H1 (cell line): ENCODE data around the gene SCNM1. TPM values are rescaled to one million over a fixed set of nuclear protein-coding genes. Genes with fewer than 3 reads are reported as not detected.
A peak's percentile ranks its signal among the peaks of the same experiment; 100 is the strongest.

Experiments
- CTCF ChIA-PET: fragments of 300-600 bp; sonication (Branson Sonifier 250); formaldehyde crosslinking; loops from one replicate; lab custom pipeline; 2021; ENCODE audit not compliant: partially characterized antibody; lab: Charles Lee
- POLR2A ChIA-PET: fragments of 300-600 bp; sonication (Branson Sonifier 250); formaldehyde crosslinking; loops from one replicate; lab custom pipeline; 2021; ENCODE audit warnings: inconsistent platforms; ENCODE audit not compliant: partially characterized antibody; lab: Charles Lee
- DNase-seq, 2 experiments: peaks; one replicate each; pipeline versions ENCODE4 v3.0.0 to v3.0.0-alpha.2; 2010 to 2022; ENCODE audit warnings: low spot score in 2 of 2, low read depth in 1 of 2, mixed read lengths in 1 of 2
- FAIRE-seq: peaks from 2 replicates; lab custom pipeline; 2011; peaks lifted over from hg19 to GRCh38; lab: Jason Lieb, UNC
- H2AFZ ChIP-seq: 2 replicates; pipeline ENCODE4 v1.8.1; 2012; ENCODE audit warnings: low read length, inconsistent platforms
- H2AK5ac ChIP-seq: 2 replicates; pipeline ENCODE4 v1.6.1; 2013; ENCODE audit warnings: low read depth, low read length
- H2BK120ac ChIP-seq: replicated peaks from 2 replicates; pipeline ENCODE3; 2013; ENCODE audit warnings: low read depth, low read length, inconsistent platforms
- H2BK12ac ChIP-seq: 2 replicates; pipeline ENCODE4 v1.6.1; 2013; ENCODE audit warnings: low read depth, low read length
- H2BK15ac ChIP-seq: 2 replicates; pipeline ENCODE4 v1.6.1; 2013; ENCODE audit warnings: low read length
- H2BK20ac ChIP-seq: 2 replicates; pipeline ENCODE4 v1.6.1; 2013; ENCODE audit warnings: low read length
- H2BK5ac ChIP-seq: 2 replicates; pipeline ENCODE4 v1.6.1; 2013; ENCODE audit warnings: low read depth, low read length
- H3K14ac ChIP-seq: 2 replicates; pipeline ENCODE4 v1.6.1; 2013; ENCODE audit warnings: inconsistent platforms; ENCODE audit not compliant: insufficient read length
- H3K18ac ChIP-seq: 2 replicates; pipeline ENCODE4 v1.6.1; 2013; ENCODE audit warnings: low read length; ENCODE audit errors: extremely low read depth
- H3K23ac ChIP-seq: 2 replicates; pipeline ENCODE4 v1.6.1; 2013; ENCODE audit warnings: inconsistent platforms; ENCODE audit not compliant: insufficient read length
- H3K23me2 ChIP-seq: 2 replicates; pipeline ENCODE4 v1.6.1; 2013; ENCODE audit warnings: low read depth, low read length
- H3K27ac ChIP-seq: 2 replicates; pipeline ENCODE4 v1.6.1; 2011; ENCODE audit warnings: low read depth, low read length, inconsistent platforms
- H3K27me3 ChIP-seq, 4 experiments: replicated peaks in 1 of 4; 1 replicate in 1 of 4; 2 replicates in 3 of 4; pipeline versions ENCODE4 v1.6.1 to v1.8.1; 2011 to 2013; ENCODE audit warnings: low read length in 3 of 4, mild to moderate bottlenecking in 3 of 4, inconsistent platforms in 2 of 4, mixed read lengths in 2 of 4, moderate library complexity in 1 of 4; ENCODE audit not compliant: control insufficient read depth in 3 of 4, insufficient read depth in 3 of 4; ENCODE audit errors: extremely low read depth in 1 of 4
- H3K36me3 ChIP-seq, 4 experiments: 2 replicates each; pipeline versions ENCODE4 v1.6.1 to v1.8.1; 2011 to 2013; ENCODE audit warnings: mild to moderate bottlenecking in 4 of 4, low read length in 3 of 4, moderate library complexity in 2 of 4, control low read depth in 1 of 4, inconsistent platforms in 1 of 4; ENCODE audit not compliant: insufficient read depth in 4 of 4, control insufficient read depth in 2 of 4
- H3K4ac ChIP-seq: replicated peaks from 2 replicates; pipeline ENCODE3; 2013; ENCODE audit warnings: low read length, low read depth, mixed read lengths, inconsistent platforms; ENCODE audit not compliant: insufficient read length
- H3K4me1 ChIP-seq, 4 experiments: replicated peaks in 1 of 4; 1 replicate in 1 of 4; 2 replicates in 3 of 4; pipeline versions ENCODE4 v1.6.1 to v1.8.1; 2011 to 2013; ENCODE audit warnings: low read length in 3 of 4, inconsistent platforms in 2 of 4, mixed read lengths in 1 of 4; ENCODE audit not compliant: insufficient read depth in 4 of 4, control insufficient read depth in 3 of 4
- H3K4me2 ChIP-seq, 2 experiments: 2 replicates each; pipeline versions ENCODE4 v1.6.1 to v1.8.1; 2011 to 2013; ENCODE audit warnings: low read depth in 2 of 2, low read length in 2 of 2, control low read depth in 1 of 2, inconsistent platforms in 1 of 2, mild to moderate bottlenecking in 1 of 2; ENCODE audit not compliant: insufficient read depth in 1 of 2
- H3K4me3 ChIP-seq, 4 experiments: fragments of 200-600, 300-600 bp in 1 of 4; sonication (generic), shearing (Covaris generic), sonication (Bioruptor Twin) in 1 of 4; 2 replicates each; pipeline versions ENCODE4 v1.5.1 to v1.8.1; 2011 to 2016; ENCODE audit warnings: low read length in 4 of 4, low read depth in 3 of 4, control low read depth in 2 of 4, inconsistent platforms in 2 of 4, mild to moderate bottlenecking in 2 of 4, mixed read lengths in 1 of 4, moderate library complexity in 1 of 4; ENCODE audit not compliant: insufficient read depth in 2 of 4; ENCODE audit errors: extremely low read depth in 1 of 4
- H3K56ac ChIP-seq: replicated peaks from 2 replicates; pipeline ENCODE3; 2013; ENCODE audit warnings: low read depth, mild to moderate bottlenecking, mixed read lengths, low read length, inconsistent platforms; ENCODE audit not compliant: insufficient read length
- H3K79me1 ChIP-seq: 2 replicates; pipeline ENCODE4 v1.6.1; 2013; ENCODE audit warnings: low read depth, low read length, control low read depth
- H3K79me2 ChIP-seq, 2 experiments: 2 replicates each; pipeline versions ENCODE4 v1.6.1 to v1.8.1; 2012 to 2013; ENCODE audit warnings: low read length in 2 of 2, mild to moderate bottlenecking in 2 of 2, inconsistent platforms in 1 of 2; ENCODE audit not compliant: insufficient read depth in 2 of 2, control insufficient read depth in 1 of 2
- H3K9ac ChIP-seq, 4 experiments: replicated peaks in 1 of 4; 1 replicate in 1 of 4; 2 replicates in 3 of 4; pipeline versions ENCODE4 v1.6.1 to v1.8.1; 2011 to 2013; ENCODE audit warnings: low read depth in 3 of 4, low read length in 3 of 4, control low read depth in 2 of 4, mild to moderate bottlenecking in 2 of 4, moderate library complexity in 2 of 4, inconsistent platforms in 1 of 4; ENCODE audit errors: extremely low read depth in 1 of 4
- H3K9me3 ChIP-seq, 2 experiments: 2 replicates each; pipeline versions ENCODE4 v1.6.1 to v1.8.1; 2012 to 2013; ENCODE audit warnings: mild to moderate bottlenecking in 2 of 2, moderate library complexity in 2 of 2, control low read depth in 1 of 2, inconsistent platforms in 1 of 2, low read depth in 1 of 2, low read length in 1 of 2, mixed read lengths in 1 of 2; ENCODE audit not compliant: insufficient read depth in 2 of 2
- H4K20me1 ChIP-seq, 2 experiments: replicated peaks in 1 of 2; 2 replicates each; pipeline versions ENCODE3 to v1.8.1; 2011 to 2013; ENCODE audit warnings: inconsistent platforms in 2 of 2, low read length in 2 of 2, mild to moderate bottlenecking in 1 of 2; ENCODE audit not compliant: insufficient read depth in 2 of 2, control insufficient read depth in 1 of 2
- H4K5ac ChIP-seq: 2 replicates; pipeline ENCODE4 v1.6.1; 2013; ENCODE audit warnings: low read length, low read depth, mixed read lengths, inconsistent platforms; ENCODE audit not compliant: insufficient read length
- H4K8ac ChIP-seq: 2 replicates; pipeline ENCODE4 v1.8.0; 2013; ENCODE audit warnings: mild to moderate bottlenecking, moderate library complexity, low read length, inconsistent platforms; ENCODE audit not compliant: insufficient read depth; ENCODE audit errors: extremely low read depth
- H4K91ac ChIP-seq: replicated peaks from 2 replicates; pipeline ENCODE3; 2013; ENCODE audit warnings: low read length, mixed read lengths, inconsistent platforms; ENCODE audit not compliant: insufficient read length
- BCL11A ChIP-seq, 2 experiments: IDR thresholded peaks; one replicate each; pipeline ENCODE4 v1.6.1; 2011; ENCODE audit warnings: low read depth in 2 of 2, low read length in 2 of 2, mild to moderate bottlenecking in 2 of 2
- CREB1 ChIP-seq: IDR thresholded peaks from 2 replicates; pipeline ENCODE4 v1.6.1; 2012; ENCODE audit warnings: inconsistent platforms
- EP300 ChIP-seq, 2 experiments: IDR thresholded peaks; 1 replicate in 1 of 2; 2 replicates in 1 of 2; pipeline ENCODE4 v1.6.1; 2011 to 2012; ENCODE audit warnings: low read depth in 2 of 2, low read length in 2 of 2, mild to moderate bottlenecking in 2 of 2, borderline replicate concordance in 1 of 2, inconsistent platforms in 1 of 2, moderate library complexity in 1 of 2
- KDM5A ChIP-seq: fragments of 200-600 bp; IDR thresholded peaks from 2 replicates; pipeline ENCODE4 v1.7.1; 2012; ENCODE audit warnings: mild to moderate bottlenecking, low read length, inconsistent platforms, mixed read lengths
- MAFK ChIP-seq: IDR thresholded peaks from 2 replicates; pipeline ENCODE4 v1.6.1; 2012; ENCODE audit warnings: low read depth, mild to moderate bottlenecking, improper control_type of control experiment, low read length
- NRF1 ChIP-seq: IDR thresholded peaks from 2 replicates; pipeline ENCODE4 v1.6.1; 2011; ENCODE audit warnings: mild to moderate bottlenecking, low read depth, low read length, improper control_type of control experiment
- POLR2AphosphoS5 ChIP-seq: IDR thresholded peaks from 2 replicates; pipeline ENCODE4 v1.6.1; 2011; ENCODE audit warnings: low read depth, low read length
- POU5F1 ChIP-seq: IDR thresholded peaks from 2 replicates; pipeline ENCODE4 v1.6.1; 2011; ENCODE audit warnings: low read depth, mild to moderate bottlenecking, low read length, moderate library complexity
- RBBP5 ChIP-seq: IDR thresholded peaks from 2 replicates; pipeline ENCODE4 v1.7.1; 2012; ENCODE audit warnings: low read depth, mild to moderate bottlenecking, inconsistent platforms, low read length, moderate library complexity, borderline replicate concordance
- SP2 ChIP-seq: IDR thresholded peaks from 2 replicates; pipeline ENCODE4 v1.6.1; 2012; ENCODE audit warnings: mild to moderate bottlenecking, low read length, inconsistent platforms
- SRF ChIP-seq: IDR thresholded peaks from 2 replicates; pipeline ENCODE4 v1.6.1; 2011; ENCODE audit warnings: mild to moderate bottlenecking, low read depth, low read length, moderate library complexity
- SUZ12 ChIP-seq: fragments of 200-600 bp; sonication (generic); IDR thresholded peaks from 2 replicates; pipeline ENCODE4 v1.6.1; 2012; ENCODE audit warnings: mild to moderate bottlenecking, inconsistent platforms, low read length, moderate library complexity, mixed read lengths
- WGBS, 2 experiments: shearing (Covaris generic) in 1 of 2; methylation state at CpG; one replicate each; pipeline versions ENCODE4 v1.1.6 to v1.1.7; 2013 to 2015; ENCODE audit warnings: low lambda C conversion rate in 2 of 2, mixed read lengths in 2 of 2, inconsistent platforms in 1 of 2, low coverage in 1 of 2, missing lambda C conversion rate in 1 of 2; ENCODE audit not compliant: insufficient replicate concordance in 2 of 2, insufficient coverage in 1 of 2, insufficient read length in 1 of 2; ENCODE audit errors: extremely low coverage in 1 of 2, missing lambda C conversion rate in 1 of 2; 5-methylcytosine and 5-hydroxymethylcytosine counted together
- polyA plus RNA-seq, 7 experiments: library from polyadenylated mRNA; depleted of rRNA in 3 of 7; stranded (reverse) in 5 of 7; unstranded in 2 of 7; fragments of >200 nt in 5 of 7; fragments of 200-250 nt in 2 of 7; gene quantifications; 1 replicate in 5 of 7; 2 replicates in 1 of 7; 4 replicates in 1 of 7; pipeline versions ENCODE4 v1.2.1 to v1.2.3, GENCODE V29; 2011 to 2013; ENCODE audit warnings: missing spikeins in 2 of 7, mixed read lengths in 2 of 7
- total RNA-seq: library from RNA; stranded (reverse); fragmentation: NEBNext Ultra II Directional; extraction: Animal tissue kit (Norgen Biotek cat#: 25700); gene quantifications from 2 replicates; pipeline ENCODE4 v1.2.1, GENCODE V29; 2021
- TF ChIP-seq, protein P1 (sequence below): IDR thresholded peaks from 2 replicates; pipeline ENCODE4 v1.6.1; 2012; ENCODE audit warnings: inconsistent platforms

Gene SCNM1
- total and polyA plus RNA-seq, 2 of the 8 experiments (the other 6 are each of a cell fraction or from before 2014, with no cell fraction given) = 13.6 to 46.2 TPM

DNA sequence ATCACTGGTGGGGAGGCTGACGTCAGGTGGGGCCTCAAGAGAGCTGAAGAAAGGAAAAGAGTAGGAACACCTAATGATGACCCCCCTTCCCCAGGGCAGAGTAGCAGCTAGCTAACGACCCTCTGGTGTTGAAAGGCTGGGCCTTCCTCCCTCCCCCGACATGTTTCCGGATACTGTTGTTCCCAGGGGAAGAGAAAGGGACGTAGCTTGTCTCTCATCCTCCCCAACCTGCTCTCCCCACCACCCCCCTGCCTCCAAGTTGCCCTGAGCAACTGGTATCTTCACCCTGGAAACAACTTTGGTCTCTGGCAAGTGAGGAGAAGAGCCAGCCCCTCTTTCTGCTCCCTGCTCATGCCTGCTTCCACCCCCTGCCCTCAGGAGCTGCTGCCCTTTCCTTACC, 22.0 kb upstream of the SCNM1 start:
- Histone ChIP-seq H3K23me2 (peaks cover 16% of the 10 kb centered on the region), H2AFZ (no peak overlapping the region), H3K36me3 (peaks cover 0 to 4% (median 0%) of the 10 kb centered on the region in 4 experiments; a peak in 3 of 8 replicates), H3K4me3 (peak overlapping the region in 1 of 4 experiments; percentile 85; a peak in 1 of 8 replicates), H4K91ac (no peak overlapping the region), H2BK5ac (peak overlapping the region; percentile 47; the same call in 1 of the 2 replicates), H3K4me1 (peaks cover 15 to 31% (median 21%) of the 10 kb centered on the region in 4 experiments), H3K4me2 (peak overlapping the region; percentile 98 to 100), H3K18ac (peak overlapping the region; percentile 17; the same call in 1 of the 2 replicates), H3K4ac (no peak overlapping the region), H3K79me1 (peaks cover 5% of the 10 kb centered on the region; the same call in 1 of the 2 replicates), H3K56ac (no peak overlapping the region), H2BK12ac (peak overlapping the region; percentile 51; the same call in 1 of the 2 replicates), H3K14ac (no peak overlapping the region), H4K5ac (no peak overlapping the region), H3K79me2 (no peaks in the 10 kb centered on the region), H2AK5ac (no peak overlapping the region), H3K23ac (no peak overlapping the region), H4K20me1 (no peaks in the 10 kb centered on the region), H2BK15ac (0 out of 2 replicates have a peak overlapping the region, but pooled peaks have one; percentile 25), H3K27ac (no peak overlapping the region), H3K9ac (0 out of 7 replicates have a peak overlapping the region, but pooled peaks of 1 of the 4 experiments have one; percentile 42), H3K27me3 (peaks cover 0 to 17% (median 8%) of the 10 kb centered on the region in 4 experiments; a peak in 5 of 7 replicates), H2BK20ac (peak overlapping the region; percentile 23; the same call in 1 of the 2 replicates), H4K8ac (no peak overlapping the region), H3K9me3 (no peaks in the 10 kb centered on the region), H2BK120ac (no peak overlapping the region)
- FAIRE-seq (no peak), DNase-seq (no peak)
- WGBS, 2 experiments = 35% methylated on average over 5 of the region's 5 CpGs; no CpG with 5 or more reads in 1 of the 2 experiments
- CTCF ChIA-PET = interaction anchor here (1.0 to 4.7 kb wide), 6 partner anchors 11 to 78 kb away, joined by 3 to 54 read pairs (median 12); partner anchors contain the start of gene TNFAIP8L2
- POLR2A ChIA-PET = interaction anchor here (0.8 to 10.7 kb wide), 6 partner anchors 12 to 184 kb away, joined by 3 to 124 read pairs (median 6); partner anchors contain the start of genes LYSMD1, MLLT11, SCNM1 and TNFAIP8L2
- TF ChIP-seq, protein P1, sequence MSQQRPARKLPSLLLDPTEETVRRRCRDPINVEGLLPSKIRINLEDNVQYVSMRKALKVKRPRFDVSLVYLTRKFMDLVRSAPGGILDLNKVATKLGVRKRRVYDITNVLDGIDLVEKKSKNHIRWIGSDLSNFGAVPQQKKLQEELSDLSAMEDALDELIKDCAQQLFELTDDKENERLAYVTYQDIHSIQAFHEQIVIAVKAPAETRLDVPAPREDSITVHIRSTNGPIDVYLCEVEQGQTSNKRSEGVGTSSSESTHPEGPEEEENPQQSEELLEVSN = no peak
- TF ChIP-seq EP300 (IDR thresholded peaks at IDR 0.05; ENCODE audit: borderline replicate concordance in 1 of 2, low read depth in 2 of 2, low read length in 2 of 2) (no peak), SP2 (no peak), CREB1 (no peak), BCL11A (IDR thresholded peaks at IDR 0.05; ENCODE audit: low read depth in 2 of 2, low read length in 2 of 2) (no peak), POLR2AphosphoS5 (no peak), SRF (no peak), KDM5A (no peak), SUZ12 (no peak), MAFK (no peak), RBBP5 (no peak), NRF1 (no peak), POU5F1 (no peak)
